Lung (tissue), 12 donors: Measurements from ENCODE around the gene SCAF1. TPM values are rescaled to one million over a fixed set of nuclear protein-coding genes. Genes with fewer than 3 reads are reported as not detected.
"Not testable (repeated sequence)": the region's sequence is repeated elsewhere in the genome, so short reads cannot be mapped to it uniquely, and the experiment has no call there.

Experiments
- ATAC-seq: fragments of 200-7000 bp; cut with Tn5 transposase; one replicate; pipeline ENCODE4 v1.9.1; 2020; ENCODE audit warnings: moderate number of reproducible peaks; ENCODE audit not compliant: insufficient read depth, low FRiP score
- DNase-seq, 3 donors: peaks; one replicate each; pipeline ENCODE4 v3.0.0-alpha.2; 2013 to 2017
- H3K27ac ChIP-seq, 2 donors: one replicate each; pipeline ENCODE4 v1.5.1; 2013; ENCODE audit warnings: mild to moderate bottlenecking in 2 of 2, moderate library complexity in 2 of 2, control low read depth in 1 of 2, inconsistent platforms in 1 of 2, low read depth in 1 of 2, low read length in 1 of 2
- H3K27me3 ChIP-seq, 3 donors: one replicate each; pipeline ENCODE4 v1.5.1; 2013; ENCODE audit warnings: low read length in 2 of 3; ENCODE audit not compliant: control insufficient read depth in 3 of 3, insufficient read depth in 3 of 3
- H3K36me3 ChIP-seq, 4 donors: one replicate each; pipeline ENCODE4 v1.5.1; 2013; ENCODE audit warnings: low read length in 4 of 4, mild to moderate bottlenecking in 1 of 4, moderate library complexity in 1 of 4; ENCODE audit not compliant: control insufficient read depth in 4 of 4, insufficient read depth in 4 of 4
- H3K4me1 ChIP-seq, 5 donors: one replicate each; pipeline ENCODE4 v1.5.1; 2013; ENCODE audit warnings: low read length in 5 of 5, mild to moderate bottlenecking in 2 of 5, moderate library complexity in 1 of 5; ENCODE audit not compliant: control insufficient read depth in 5 of 5, insufficient read depth in 5 of 5
- H3K4me3 ChIP-seq: one replicate; pipeline ENCODE4 v1.5.1; 2013; ENCODE audit warnings: mild to moderate bottlenecking, control low read depth, moderate library complexity
- H3K9ac ChIP-seq, 2 donors: one replicate each; pipeline ENCODE4 v1.5.1; 2013; ENCODE audit warnings: low read length in 2 of 2, control low read depth in 1 of 2; ENCODE audit not compliant: insufficient read depth in 1 of 2
- H3K9me3 ChIP-seq, 4 donors: one replicate each; pipeline ENCODE4 v1.5.1; 2013; ENCODE audit warnings: low read length in 3 of 4, mild to moderate bottlenecking in 1 of 4, moderate library complexity in 1 of 4; ENCODE audit not compliant: control insufficient read depth in 4 of 4, insufficient read depth in 3 of 4
- WGBS, 2 donors: extraction: QIAGEN DNeasy Blood & Tissue Kit; methylation state at CpG; one replicate each; pipeline ENCODE4 v1.1.7; 2013; 5-methylcytosine and 5-hydroxymethylcytosine counted together
- polyA plus RNA-seq, 2 donors: library from polyadenylated mRNA; stranded (reverse); fragments of 200-250 nt; gene quantifications; one replicate each; pipeline ENCODE4 v1.2.1, GENCODE V29; 2013
- total RNA-seq, 2 donors: library from RNA; depleted of rRNA in 1 of 2; stranded (reverse); fragments of >200 nt in 1 of 2; gene quantifications; one replicate each; pipeline ENCODE4 v1.2.1, GENCODE V29; 2014 to 2021
- TF ChIP-seq, protein P1 (sequence below): IDR thresholded peaks from 2 replicates; pipeline ENCODE4 v1.5.1; 2012; ENCODE audit warnings: mild to moderate bottlenecking; ENCODE audit errors: control extremely low read depth, extremely low read depth
- donor health status: control.
- donor health status: control.
- donor health status: Bipolar disorder and iron deficiency.
- donor health status: healthy.
- donor health status: DM: yes; HTN: yes; CAD: no.

SCAF1 gene
- total and polyA plus RNA-seq, 4 donors: 22.5 to 80.2 (median 25.5) TPM

GRCh38 chr19:49616945-49617344 is 25.1 kb upstream of the SCAF1 start:
- Histone ChIP-seq H3K27me3 (no peaks in the 10 kb centered on the region), H3K4me1 (peaks cover 0 to 9% (median 0%) of the 10 kb centered on the region in 5 donors), H3K9ac (no peak overlapping the region), H3K36me3 (peaks cover 10 to 56% (median 40%) of the 10 kb centered on the region in 4 donors), H3K9me3 (peaks cover 0 to 3% (median 0%) of the 10 kb centered on the region in 4 donors), H3K4me3 (no peak overlapping the region), H3K27ac (no peak overlapping the region)
- TF ChIP-seq, protein P1, sequence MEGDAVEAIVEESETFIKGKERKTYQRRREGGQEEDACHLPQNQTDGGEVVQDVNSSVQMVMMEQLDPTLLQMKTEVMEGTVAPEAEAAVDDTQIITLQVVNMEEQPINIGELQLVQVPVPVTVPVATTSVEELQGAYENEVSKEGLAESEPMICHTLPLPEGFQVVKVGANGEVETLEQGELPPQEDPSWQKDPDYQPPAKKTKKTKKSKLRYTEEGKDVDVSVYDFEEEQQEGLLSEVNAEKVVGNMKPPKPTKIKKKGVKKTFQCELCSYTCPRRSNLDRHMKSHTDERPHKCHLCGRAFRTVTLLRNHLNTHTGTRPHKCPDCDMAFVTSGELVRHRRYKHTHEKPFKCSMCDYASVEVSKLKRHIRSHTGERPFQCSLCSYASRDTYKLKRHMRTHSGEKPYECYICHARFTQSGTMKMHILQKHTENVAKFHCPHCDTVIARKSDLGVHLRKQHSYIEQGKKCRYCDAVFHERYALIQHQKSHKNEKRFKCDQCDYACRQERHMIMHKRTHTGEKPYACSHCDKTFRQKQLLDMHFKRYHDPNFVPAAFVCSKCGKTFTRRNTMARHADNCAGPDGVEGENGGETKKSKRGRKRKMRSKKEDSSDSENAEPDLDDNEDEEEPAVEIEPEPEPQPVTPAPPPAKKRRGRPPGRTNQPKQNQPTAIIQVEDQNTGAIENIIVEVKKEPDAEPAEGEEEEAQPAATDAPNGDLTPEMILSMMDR: no peak
- ATAC-seq (no peak), DNase-seq (no peak)
- 90 to 91% methylated on average over 7 of the region's 7 CpGs for WGBS, 2 donors

DNA sequence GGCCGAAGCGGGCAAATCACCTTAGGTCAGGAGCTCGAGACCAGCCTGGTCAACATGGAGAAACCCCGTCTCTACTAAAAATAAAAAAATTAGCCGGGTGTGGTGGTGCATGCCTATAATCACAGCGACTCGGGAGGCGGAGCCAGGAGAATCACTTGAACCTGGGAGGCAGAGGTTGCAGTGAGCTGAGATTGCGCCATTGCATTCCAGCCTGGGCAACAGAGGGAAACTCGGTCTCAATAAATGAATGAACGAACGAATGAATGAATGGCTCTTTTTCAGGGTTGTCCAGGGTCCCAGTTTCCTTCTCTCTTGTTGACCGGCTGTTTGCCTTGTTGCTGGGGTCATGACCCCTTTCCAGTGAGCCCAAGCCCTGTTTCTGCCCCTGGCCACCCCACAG is 24.1 kb upstream of the SCAF1 start:
- ATAC-seq, H3K4me3 ChIP-seq, H3K9me3 ChIP-seq, DNase-seq, H3K27me3 ChIP-seq, H3K4me1 ChIP-seq, H3K9ac ChIP-seq, H3K27ac ChIP-seq: not testable (repeated sequence)
- peaks cover 10 to 56% (median 41%) of the 10 kb centered on the region in 4 donors for H3K36me3 ChIP-seq
- 88 to 92% methylated on average over 13 of the region's 13 CpGs for WGBS, 2 donors

GRCh38 chr19:49624967-49625910 is 16.8 kb upstream of the SCAF1 start:
- H3K36me3 ChIP-seq: peaks cover 8 to 33% (median 16%) of the 10 kb centered on the region in 4 donors
- H3K27me3 ChIP-seq: no peaks in the 10 kb centered on the region
- no peak for ATAC-seq
- peaks cover 0 to 4% (median 0%) of the 10 kb centered on the region in 5 donors for H3K4me1 ChIP-seq
- DNase-seq: no peak
- H3K27ac ChIP-seq: no peak overlapping the region
- H3K4me3 ChIP-seq: no peak overlapping the region
- no peak overlapping the region for H3K9ac ChIP-seq
- WGBS, 2 donors: 84 to 85% methylated on average over 27 of the region's 27 CpGs
- TF ChIP-seq, protein P1: no peak
- H3K9me3 ChIP-seq: no peaks in the 10 kb centered on the region

- H3K27ac ChIP-seq: no peak overlapping the region
- no peaks in the 10 kb centered on the region for H3K9me3 ChIP-seq
- TF ChIP-seq, protein P1: no peak
- 70 to 83% methylated on average over 11 of the region's 11 CpGs for WGBS, 2 donors
- H3K4me3 ChIP-seq: no peak overlapping the region
- DNase-seq (peak; percentile 40 to 63 (median 57)), ATAC-seq (no peak)
- no peaks in the 10 kb centered on the region for H3K27me3 ChIP-seq
- peaks cover 6 to 27% (median 15%) of the 10 kb centered on the region in 4 donors for H3K36me3 ChIP-seq
- no peak overlapping the region for H3K9ac ChIP-seq
- H3K4me1 ChIP-seq: peaks cover 0 to 6% (median 4%) of the 10 kb centered on the region in 5 donors
These were observed 15.8 kb upstream of the SCAF1 start for GRCh38 chr19:49626226-49626625.
